Cerebellar nuclear complex (tissue), 1 donor: Measurements from ENCODE around the gene APOBEC3H.

ENCODE experiments used
- DNase-seq, 2 experiments: peaks; one replicate each; lab custom pipeline; 2025; lab: John Stamatoyannopoulos, UW

Gene APOBEC3H

GRCh38 chr22:39135092-39135896 is 38.2 kb downstream of the APOBEC3H start:
- no peak for DNase-seq

GRCh38 chr22:39136317-39136716 is 39.3 kb downstream of the APOBEC3H start:
- no peak for DNase-seq

- no peak for DNase-seq
These were observed 41.4 kb downstream of the APOBEC3H start for GRCh38 chr22:39138357-39138997.

GRCh38 chr22:39139933-39140332 is 42.9 kb downstream of the APOBEC3H start:
- no peak for DNase-seq

GRCh38 chr22:39142088-39142680 is 45.1 kb downstream of the APOBEC3H start:
- DNase-seq, result no peak

- no peak for DNase-seq
These were observed 47.2 kb downstream of the APOBEC3H start for GRCh38 chr22:39144101-39144767.

GRCh38 chr22:39146256-39147101 is 49.4 kb downstream of the APOBEC3H start:
- DNase-seq, result no peak

GRCh38 chr22:39147335-39148025 is 50.4 kb downstream of the APOBEC3H start:
- no peak for DNase-seq

- no peak for DNase-seq
These were observed 51.1 kb downstream of the APOBEC3H start for GRCh38 chr22:39148026-39148726.

GRCh38 chr22:39148727-39149535 is 51.9 kb downstream of the APOBEC3H start:
- no peak for DNase-seq

- DNase-seq, result no peak
These were observed 53.1 kb downstream of the APOBEC3H start for GRCh38 chr22:39149915-39150847.

GRCh38 chr22:39150848-39151215 is 53.8 kb downstream of the APOBEC3H start:
- DNase-seq, result peak in 1 of 2 experiments; percentile 17

GRCh38 chr22:39151329-39151975 is 54.4 kb downstream of the APOBEC3H start:
- DNase-seq, result no peak

GRCh38 chr22:39152024-39152510 is 55.0 kb downstream of the APOBEC3H start:
- DNase-seq, result no peak

- DNase-seq, result peak; percentile 57 to 88
These were observed 55.6 kb downstream of the APOBEC3H start, which contains the start of gene CBX7 for GRCh38 chr22:39152511-39153219. TSS of gene CBX7 (minus strand) at chr22:39152680. CDS start at chr22:39152444, 236 bp downstream.

GRCh38 chr22:39153220-39153717 is 56.2 kb downstream of the APOBEC3H start:
- no peak for DNase-seq
